ENCODE measurements around the gene FBXO21.

The FBXO21 gene

GRCh38 chr12:117214797-117215196, 24.5 kb upstream of the FBXO21 start:
- no peak for DNase-seq (ENCODE audit: low read depth, low spot score)
- no peak for TF ChIP-seq CTCF (IDR thresholded peaks at IDR 0.05; ENCODE audit: insufficient read depth, low read length, missing control alignments)
- POLR2A ChIA-PET: no interaction called here

GRCh38 chr12:117213295-117213808, 23.1 kb upstream of the FBXO21 start:
- CTCF ChIA-PET: interaction anchor here (0.8 to 9.2 kb wide), 24 partner anchors 8 to 644 kb away, joined by 3 to 163 read pairs (median 8); no protein-coding TSS in a partner anchor
- POLR2A ChIA-PET: no interaction called here
- no peak for TF ChIP-seq CTCF (IDR thresholded peaks at IDR 0.05; ENCODE audit: insufficient read depth, low read length, missing control alignments)

More at GRCh38 chr12:117214797-117215196, 24.5 kb upstream of the FBXO21 start:
- H3K4me3 ChIP-seq (ENCODE audit: low read depth, low read length): no peak overlapping the region
- CTCF ChIA-PET: interaction anchor here (2.7 to 9.2 kb wide), 5 partner anchors 19 to 643 kb away, joined by 11 to 163 read pairs (median 57); no protein-coding TSS in a partner anchor

GRCh38 chr12:117212563-117213190, 22.4 kb upstream of the FBXO21 start:
- DNase-seq (ENCODE audit: low read depth, low spot score): peak; percentile 36
- H3K4me3 ChIP-seq (ENCODE audit: low read depth, low read length): no peak overlapping the region
- peak; percentile 79 for TF ChIP-seq CTCF (IDR thresholded peaks at IDR 0.05; ENCODE audit: insufficient read depth, low read length, missing control alignments)
- CTCF ChIA-PET: interaction anchor here (0.8 to 9.2 kb wide), 25 partner anchors 7 to 645 kb away, joined by 3 to 163 read pairs (median 7); no protein-coding TSS in a partner anchor
- POLR2A ChIA-PET: no interaction called here

More at GRCh38 chr12:117213295-117213808, 23.1 kb upstream of the FBXO21 start:
- DNase-seq (ENCODE audit: low read depth, low spot score): no peak
- H3K4me3 ChIP-seq (ENCODE audit: low read depth, low read length): no peak overlapping the region

- ChIA-PET POLR2A (no interaction called here), CTCF (interaction anchor here (1.1 to 9.2 kb wide), 10 partner anchors 10 to 647 kb away, joined by 3 to 163 read pairs (median 26); no protein-coding TSS in a partner anchor)
- TF ChIP-seq CTCF (IDR thresholded peaks at IDR 0.05; ENCODE audit: insufficient read depth, low read length, missing control alignments): no peak
These were observed 20.1 kb upstream of the FBXO21 start for GRCh38 chr12:117210266-117210918.

GRCh38 chr12:117209626-117210025, 19.4 kb upstream of the FBXO21 start:
- ChIA-PET CTCF (interaction anchor here (0.5 to 9.2 kb wide), 4 partner anchors 21 to 648 kb away, joined by 3 to 163 read pairs (median 110); no protein-coding TSS in a partner anchor), POLR2A (no interaction called here)
- no peak overlapping the region for H3K4me3 ChIP-seq (ENCODE audit: low read depth, low read length)
- TF ChIP-seq CTCF (IDR thresholded peaks at IDR 0.05; ENCODE audit: insufficient read depth, low read length, missing control alignments): no peak
- no peak for DNase-seq (ENCODE audit: low read depth, low spot score)

More at GRCh38 chr12:117210266-117210918, 20.1 kb upstream of the FBXO21 start:
- no peak for DNase-seq (ENCODE audit: low read depth, low spot score)
- H3K4me3 ChIP-seq (ENCODE audit: low read depth, low read length): no peak overlapping the region

Data from AG04449 (cell line).